HCT116 (cell line): ENCODE data around the gene RASGRF2. TPM values are rescaled to one million over a fixed set of nuclear protein-coding genes. Genes with fewer than 3 reads are reported as not detected.

ENCODE experiments used
- ATAC-seq: fragments of 200-7000 bp; cut with Tn5 transposase; 2 replicates; pipeline ENCODE4 v1.9.1; 2020; ENCODE audit warnings: mild to moderate bottlenecking, moderate library complexity
- BruUV-seq: library from RNA; stranded (reverse); fragments of 400-500 nt; replicated peaks from 2 replicates; lab custom pipeline; 2021; lab: Mats Ljungman, UMichigan
- CTCF ChIA-PET: fragments of 300-600 bp; sonication (Branson Sonifier 250); formaldehyde crosslinking; loops from one replicate; lab custom pipeline; 2021; ENCODE audit warnings: antibody characterized with exemption; lab: Charles Lee
- POLR2A ChIA-PET: fragments of 300-600, 350-600 bp; sonication (Branson Sonifier 250); formaldehyde crosslinking; loops from one replicate; lab custom pipeline; 2021; ENCODE audit warnings: antibody characterized with exemption; lab: Charles Lee
- RAD21 ChIA-PET, 2 experiments: fragments of 300-600 bp; sonication (Branson Sonifier 250); formaldehyde crosslinking; loops; one replicate each; lab custom pipeline; 2023; ENCODE audit warnings: low total read pairs in 2 of 2; ENCODE audit not compliant: uncharacterized antibody in 2 of 2, unreplicated experiment in 2 of 2, low non-redundant PET in 1 of 2; lab: Charles Lee
- DNase-seq: peaks from one replicate; pipeline ENCODE4 v3.0.0-alpha.2; 2010; ENCODE audit warnings: low read depth, low spot score
- H2AFZ ChIP-seq: fragments of 200-600 bp; shearing (Covaris generic), sonication (generic); 2 replicates; pipeline ENCODE4 v1.6.1; 2017; ENCODE audit warnings: low read depth, mixed run types, mixed read lengths, antibody characterized with exemption, low read length; ENCODE audit not compliant: poor library complexity, severe bottlenecking
- H3K27ac ChIP-seq: 2 replicates; pipeline ENCODE4 v1.5.1; 2012; ENCODE audit warnings: low read depth, low read length
- H3K27me3 ChIP-seq: fragments of 200-600 bp; sonication (generic); 2 replicates; pipeline ENCODE4 v1.6.1; 2016; ENCODE audit warnings: mixed run types, low read length, mixed read lengths; ENCODE audit not compliant: insufficient read depth
- H3K36me3 ChIP-seq, 2 experiments: fragments of 200-500 bp in 1 of 2; fragments of 200-600 bp in 1 of 2; sonication (Bioruptor generic) in 1 of 2; sonication (generic) in 1 of 2; 2 replicates each; pipeline versions ENCODE4 v1.5.1 to v1.6.1; 2014 to 2016; ENCODE audit warnings: low read length in 2 of 2, inconsistent platforms in 1 of 2, mixed read lengths in 1 of 2, mixed run types in 1 of 2; ENCODE audit not compliant: insufficient read depth in 2 of 2, control insufficient read depth in 1 of 2
- H3K4me1 ChIP-seq, 2 experiments: fragments of 200-600 bp in 1 of 2; sonication (generic) in 1 of 2; 2 replicates each; pipeline versions ENCODE4 v1.5.1 to v1.6.1; 2012 to 2017; ENCODE audit warnings: low read length in 2 of 2, inconsistent platforms in 1 of 2, mild to moderate bottlenecking in 1 of 2, mixed read lengths in 1 of 2, mixed run types in 1 of 2, moderate library complexity in 1 of 2; ENCODE audit not compliant: insufficient read depth in 2 of 2, control insufficient read depth in 1 of 2
- H3K4me2 ChIP-seq: fragments of 200-600 bp; sonication (generic); 2 replicates; pipeline ENCODE4 v1.6.1; 2017; ENCODE audit warnings: mixed run types, low read length, mixed read lengths
- H3K4me3 ChIP-seq, 2 experiments: fragments of 200-600 bp in 1 of 2; sonication (generic) in 1 of 2; replicated peaks in 1 of 2; 2 replicates each; pipeline ENCODE4 v1.5.1; 2011 to 2016; ENCODE audit warnings: low read length in 2 of 2, control low read depth in 1 of 2, low read depth in 1 of 2, mild to moderate bottlenecking in 1 of 2, mixed read lengths in 1 of 2, mixed run types in 1 of 2
- H3K79me2 ChIP-seq: fragments of 200-600 bp; sonication (generic); 2 replicates; pipeline ENCODE4 v1.6.1; 2017; ENCODE audit warnings: mild to moderate bottlenecking, mixed run types, low read length, moderate library complexity, mixed read lengths; ENCODE audit not compliant: insufficient read depth
- H3K9ac ChIP-seq: fragments of 200-600 bp; sonication (generic); 2 replicates; pipeline ENCODE4 v1.6.1; 2016; ENCODE audit warnings: low read length, mixed read lengths
- H3K9me2 ChIP-seq: fragments of 200-600 bp; sonication (generic), shearing (Covaris generic); 2 replicates; pipeline ENCODE4 v1.6.1; 2017; ENCODE audit warnings: mixed run types, mild to moderate bottlenecking, moderate library complexity; ENCODE audit not compliant: insufficient read depth
- H3K9me3 ChIP-seq, 2 experiments: fragments of 200-500 bp in 1 of 2; fragments of 200-600 bp in 1 of 2; sonication (Bioruptor generic) in 1 of 2; sonication (generic) in 1 of 2; 2 replicates each; pipeline ENCODE4 v1.6.1; 2014 to 2017; ENCODE audit warnings: low read length in 2 of 2, mixed read lengths in 2 of 2, inconsistent platforms in 1 of 2, low read depth in 1 of 2, mild to moderate bottlenecking in 1 of 2, mixed run types in 1 of 2, moderate library complexity in 1 of 2; ENCODE audit not compliant: control insufficient read depth in 1 of 2, insufficient read depth in 1 of 2
- H4K20me1 ChIP-seq: fragments of 200-600 bp; sonication (generic), shearing (Covaris generic); 2 replicates; pipeline ENCODE4 v1.6.1; 2017; ENCODE audit warnings: mixed run types, mild to moderate bottlenecking, moderate library complexity; ENCODE audit not compliant: insufficient read depth
- CEBPB ChIP-seq: IDR thresholded peaks from 2 replicates; pipeline ENCODE4 v1.6.1; 2012; ENCODE audit warnings: low read depth
- EGR1 ChIP-seq: IDR thresholded peaks from 2 replicates; pipeline ENCODE4 v1.6.1; 2012; ENCODE audit warnings: low read depth
- ELF1 ChIP-seq: IDR thresholded peaks from 2 replicates; pipeline ENCODE4 v1.6.1; 2012; ENCODE audit warnings: low read depth, borderline replicate concordance
- EZH2 ChIP-seq: fragments of 200-600 bp; sonication (generic); IDR thresholded peaks from 2 replicates; pipeline ENCODE4 v1.6.1; 2017; ENCODE audit warnings: antibody characterized with exemption, mixed run types
- EZH2phosphoT487 ChIP-seq: fragments of 200-600 bp; IDR thresholded peaks from 2 replicates; pipeline ENCODE4 v1.6.1; 2018; ENCODE audit warnings: antibody characterized with exemption, borderline replicate concordance
- JUND ChIP-seq: IDR thresholded peaks from 2 replicates; pipeline ENCODE4 v1.6.1; 2012
- RAD21 ChIP-seq: IDR thresholded peaks from 2 replicates; pipeline ENCODE4 v1.6.1; 2012; ENCODE audit warnings: low read depth, mild to moderate bottlenecking
- SIN3A ChIP-seq: IDR thresholded peaks from 2 replicates; pipeline ENCODE4 v1.6.1; 2012; ENCODE audit warnings: low read depth
- SRF ChIP-seq: IDR thresholded peaks from 2 replicates; pipeline ENCODE4 v1.6.1; 2012; ENCODE audit warnings: low read depth
- YY1 ChIP-seq: IDR thresholded peaks from 2 replicates; pipeline ENCODE4 v1.6.1; 2011; ENCODE audit warnings: low read length, low read depth, moderate library complexity, mild to moderate bottlenecking; ENCODE audit not compliant: insufficient replicate concordance; ENCODE audit errors: extremely low read depth
- intact Hi-C: fragments of 100-400 bp; cut with micrococcal nuclease; formaldehyde crosslinking; loops from 2 replicates; pipeline ENCODE4 v1.10.0; 2022
- total RNA-seq: library from RNA; stranded (reverse); gene quantifications from one replicate; pipeline ENCODE4 v1.2.1, GENCODE V29; 2021; ENCODE audit not compliant: unreplicated experiment
- TF ChIP-seq, protein P1 (sequence below): IDR thresholded peaks from 2 replicates; pipeline ENCODE4 v1.6.1; 2012; ENCODE audit warnings: low read depth
- TF ChIP-seq, protein P2 (sequence below): IDR thresholded peaks from 2 replicates; pipeline ENCODE4 v1.6.1; 2011; ENCODE audit warnings: mild to moderate bottlenecking, low read length, moderate library complexity; ENCODE audit not compliant: insufficient replicate concordance; ENCODE audit errors: extremely low read depth
- TF ChIP-seq, protein P3 (sequence below): IDR thresholded peaks from 2 replicates; pipeline ENCODE4 v1.6.1; 2012
- TF ChIP-seq, protein P4 (sequence below), 3 experiments: fragments of 200-600 bp in 1 of 3; sonication (generic) in 1 of 3; IDR thresholded peaks in 2 of 3; conservative IDR thresholded peaks in 1 of 3; 2 replicates each; pipeline ENCODE4 v1.5.1; 2012 to 2017; ENCODE audit warnings: low read depth in 2 of 3, low read length in 2 of 3, antibody characterized with exemption in 1 of 3, borderline replicate concordance in 1 of 3, control low read depth in 1 of 3, mild to moderate bottlenecking in 1 of 3, mixed read lengths in 1 of 3, mixed run types in 1 of 3, moderate library complexity in 1 of 3; ENCODE audit not compliant: insufficient read depth in 1 of 3

The RASGRF2 gene
- total RNA-seq, 1 experiment from 2014 or later: 0.05 TPM

DNA sequence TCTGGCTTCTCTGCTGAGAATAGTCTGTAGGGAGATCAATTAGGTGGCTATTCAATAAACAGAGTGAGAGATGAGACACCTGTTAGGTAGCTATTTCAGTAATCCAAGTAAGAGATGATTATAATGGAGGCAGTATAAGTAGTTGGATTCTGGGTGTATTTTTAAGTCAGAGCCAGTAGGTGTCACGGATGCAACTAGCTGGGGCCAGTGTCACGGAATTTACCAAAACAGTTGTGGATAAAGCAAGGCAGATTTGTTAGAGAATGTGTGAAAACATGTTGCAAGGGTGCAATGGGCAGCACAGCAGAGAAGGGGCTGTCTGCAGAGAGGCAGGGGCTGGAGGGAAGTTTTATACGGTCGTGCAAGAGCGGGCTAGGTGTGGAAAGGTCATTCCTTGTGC is 114.9 kb downstream of the RASGRF2 start:
- Histone ChIP-seq H4K20me1 (no peaks in the 10 kb centered on the region), H3K4me2 (no peak overlapping the region), H3K27ac (no peak overlapping the region), H3K4me1 (no peaks in the 10 kb centered on the region), H3K9ac (no peak overlapping the region), H3K4me3 (no peak overlapping the region), H3K27me3 (0 out of 2 replicates have a peak, but pooled peaks cover 4% of the 10 kb centered on the region), H3K9me3 (no peaks in the 10 kb centered on the region), H3K79me2 (no peaks in the 10 kb centered on the region), H2AFZ (no peak overlapping the region), H3K36me3 (no peaks in the 10 kb centered on the region)
- ATAC-seq (no peak), DNase-seq (no peak)
- RAD21 ChIA-PET: no interaction called here
- no TSS peak for BruUV-seq
- POLR2A ChIA-PET: no interaction called here
- CTCF ChIA-PET: no interaction called here
- no peak for TF ChIP-seq SIN3A
- TF ChIP-seq JUND: no peak
- TF ChIP-seq RAD21: no peak
- no peak for TF ChIP-seq ELF1
- TF ChIP-seq CEBPB: no peak
- TF ChIP-seq, protein P1, sequence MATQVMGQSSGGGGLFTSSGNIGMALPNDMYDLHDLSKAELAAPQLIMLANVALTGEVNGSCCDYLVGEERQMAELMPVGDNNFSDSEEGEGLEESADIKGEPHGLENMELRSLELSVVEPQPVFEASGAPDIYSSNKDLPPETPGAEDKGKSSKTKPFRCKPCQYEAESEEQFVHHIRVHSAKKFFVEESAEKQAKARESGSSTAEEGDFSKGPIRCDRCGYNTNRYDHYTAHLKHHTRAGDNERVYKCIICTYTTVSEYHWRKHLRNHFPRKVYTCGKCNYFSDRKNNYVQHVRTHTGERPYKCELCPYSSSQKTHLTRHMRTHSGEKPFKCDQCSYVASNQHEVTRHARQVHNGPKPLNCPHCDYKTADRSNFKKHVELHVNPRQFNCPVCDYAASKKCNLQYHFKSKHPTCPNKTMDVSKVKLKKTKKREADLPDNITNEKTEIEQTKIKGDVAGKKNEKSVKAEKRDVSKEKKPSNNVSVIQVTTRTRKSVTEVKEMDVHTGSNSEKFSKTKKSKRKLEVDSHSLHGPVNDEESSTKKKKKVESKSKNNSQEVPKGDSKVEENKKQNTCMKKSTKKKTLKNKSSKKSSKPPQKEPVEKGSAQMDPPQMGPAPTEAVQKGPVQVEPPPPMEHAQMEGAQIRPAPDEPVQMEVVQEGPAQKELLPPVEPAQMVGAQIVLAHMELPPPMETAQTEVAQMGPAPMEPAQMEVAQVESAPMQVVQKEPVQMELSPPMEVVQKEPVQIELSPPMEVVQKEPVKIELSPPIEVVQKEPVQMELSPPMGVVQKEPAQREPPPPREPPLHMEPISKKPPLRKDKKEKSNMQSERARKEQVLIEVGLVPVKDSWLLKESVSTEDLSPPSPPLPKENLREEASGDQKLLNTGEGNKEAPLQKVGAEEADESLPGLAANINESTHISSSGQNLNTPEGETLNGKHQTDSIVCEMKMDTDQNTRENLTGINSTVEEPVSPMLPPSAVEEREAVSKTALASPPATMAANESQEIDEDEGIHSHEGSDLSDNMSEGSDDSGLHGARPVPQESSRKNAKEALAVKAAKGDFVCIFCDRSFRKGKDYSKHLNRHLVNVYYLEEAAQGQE: no peak
- TF ChIP-seq, protein P2, sequence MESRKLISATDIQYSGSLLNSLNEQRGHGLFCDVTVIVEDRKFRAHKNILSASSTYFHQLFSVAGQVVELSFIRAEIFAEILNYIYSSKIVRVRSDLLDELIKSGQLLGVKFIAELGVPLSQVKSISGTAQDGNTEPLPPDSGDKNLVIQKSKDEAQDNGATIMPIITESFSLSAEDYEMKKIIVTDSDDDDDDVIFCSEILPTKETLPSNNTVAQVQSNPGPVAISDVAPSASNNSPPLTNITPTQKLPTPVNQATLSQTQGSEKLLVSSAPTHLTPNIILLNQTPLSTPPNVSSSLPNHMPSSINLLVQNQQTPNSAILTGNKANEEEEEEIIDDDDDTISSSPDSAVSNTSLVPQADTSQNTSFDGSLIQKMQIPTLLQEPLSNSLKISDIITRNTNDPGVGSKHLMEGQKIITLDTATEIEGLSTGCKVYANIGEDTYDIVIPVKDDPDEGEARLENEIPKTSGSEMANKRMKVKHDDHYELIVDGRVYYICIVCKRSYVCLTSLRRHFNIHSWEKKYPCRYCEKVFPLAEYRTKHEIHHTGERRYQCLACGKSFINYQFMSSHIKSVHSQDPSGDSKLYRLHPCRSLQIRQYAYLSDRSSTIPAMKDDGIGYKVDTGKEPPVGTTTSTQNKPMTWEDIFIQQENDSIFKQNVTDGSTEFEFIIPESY: no peak
- no peak for TF ChIP-seq EGR1
- TF ChIP-seq, protein P3, sequence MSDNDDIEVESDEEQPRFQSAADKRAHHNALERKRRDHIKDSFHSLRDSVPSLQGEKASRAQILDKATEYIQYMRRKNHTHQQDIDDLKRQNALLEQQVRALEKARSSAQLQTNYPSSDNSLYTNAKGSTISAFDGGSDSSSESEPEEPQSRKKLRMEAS: no peak
- TF ChIP-seq EZH2: no peak
- no peak for TF ChIP-seq EZH2phosphoT487
- TF ChIP-seq, protein P4, sequence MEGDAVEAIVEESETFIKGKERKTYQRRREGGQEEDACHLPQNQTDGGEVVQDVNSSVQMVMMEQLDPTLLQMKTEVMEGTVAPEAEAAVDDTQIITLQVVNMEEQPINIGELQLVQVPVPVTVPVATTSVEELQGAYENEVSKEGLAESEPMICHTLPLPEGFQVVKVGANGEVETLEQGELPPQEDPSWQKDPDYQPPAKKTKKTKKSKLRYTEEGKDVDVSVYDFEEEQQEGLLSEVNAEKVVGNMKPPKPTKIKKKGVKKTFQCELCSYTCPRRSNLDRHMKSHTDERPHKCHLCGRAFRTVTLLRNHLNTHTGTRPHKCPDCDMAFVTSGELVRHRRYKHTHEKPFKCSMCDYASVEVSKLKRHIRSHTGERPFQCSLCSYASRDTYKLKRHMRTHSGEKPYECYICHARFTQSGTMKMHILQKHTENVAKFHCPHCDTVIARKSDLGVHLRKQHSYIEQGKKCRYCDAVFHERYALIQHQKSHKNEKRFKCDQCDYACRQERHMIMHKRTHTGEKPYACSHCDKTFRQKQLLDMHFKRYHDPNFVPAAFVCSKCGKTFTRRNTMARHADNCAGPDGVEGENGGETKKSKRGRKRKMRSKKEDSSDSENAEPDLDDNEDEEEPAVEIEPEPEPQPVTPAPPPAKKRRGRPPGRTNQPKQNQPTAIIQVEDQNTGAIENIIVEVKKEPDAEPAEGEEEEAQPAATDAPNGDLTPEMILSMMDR (IDR thresholded peaks at IDR 0.05 in 2 of 3, conservative IDR thresholded peaks at IDR 0.05 in 1 of 3; ENCODE audit: borderline replicate concordance in 1 of 3, insufficient read depth in 1 of 3, low read depth in 2 of 3, low read length in 2 of 3): no peak
- TF ChIP-seq YY1: no peak
- TF ChIP-seq SRF: no peak
- TF ChIP-seq, all 23 proteins: peak for 0
- H3K9me2 ChIP-seq: no peaks in the 10 kb centered on the region
- intact Hi-C loops: no loop called here
